Heart left ventricle (tissue), 13 donors: ENCODE data around the gene LMF2.
A peak's percentile ranks its signal among the peaks of the same experiment; 100 is the strongest.

ENCODE experiments used
- POLR2A ChIP-seq, 2 donors: fragments of 450-650 bp; IDR thresholded peaks; one replicate each; pipeline ENCODE4 v1.6.1; 2017; ENCODE audit warnings: antibody characterized with exemption in 2 of 2, mild to moderate bottlenecking in 2 of 2, moderate library complexity in 2 of 2
- TF ChIP-seq, protein P1 (sequence below), 12 donors: fragments of 200-600 bp; sonication (generic) in 4 of 12; IDR thresholded peaks; one replicate each; pipeline versions ENCODE4 v1.5.0 to v1.8.0; 2018 to 2022; ENCODE audit warnings: antibody characterized with exemption in 12 of 12, mild to moderate bottlenecking in 5 of 12
- donor health status: ischemic (EF 13 %, LVEDD 7.1; RV severe dilation, severe dysfunction).
- donor health status: DM: no; HTN: yes; CAD: no.
- donor health status: DM: no; HTN: no; CAD: no.
- donor health status: ischemic (EF 25% LVEDD 6.9; RV normal size, moderate dysfunction).
- donor health status: ischemic (EF 25% LVEDD 5.7; RV mildly dilated, moderate dysfunction).
- donor health status: ischemic (EF 35%, LVEDD 5.7; RV mildly dilated, moderate dysfunction).
- donor health status: nonischemic (EF 11% LVEDD 7.7; RV severe dilation, severe dysfunction).
- donor health status: DM: yes; HTN: yes; CAD: no.
- donor health status: PGD.
- donor health status: ischemic (EF 29% LVEDD 5.4; RV normal size, mild dysfunction).
- donor health status: nonischemic (EF 23%, LVEDD 6.1; RV moderate dilation, normal function).

DNA sequence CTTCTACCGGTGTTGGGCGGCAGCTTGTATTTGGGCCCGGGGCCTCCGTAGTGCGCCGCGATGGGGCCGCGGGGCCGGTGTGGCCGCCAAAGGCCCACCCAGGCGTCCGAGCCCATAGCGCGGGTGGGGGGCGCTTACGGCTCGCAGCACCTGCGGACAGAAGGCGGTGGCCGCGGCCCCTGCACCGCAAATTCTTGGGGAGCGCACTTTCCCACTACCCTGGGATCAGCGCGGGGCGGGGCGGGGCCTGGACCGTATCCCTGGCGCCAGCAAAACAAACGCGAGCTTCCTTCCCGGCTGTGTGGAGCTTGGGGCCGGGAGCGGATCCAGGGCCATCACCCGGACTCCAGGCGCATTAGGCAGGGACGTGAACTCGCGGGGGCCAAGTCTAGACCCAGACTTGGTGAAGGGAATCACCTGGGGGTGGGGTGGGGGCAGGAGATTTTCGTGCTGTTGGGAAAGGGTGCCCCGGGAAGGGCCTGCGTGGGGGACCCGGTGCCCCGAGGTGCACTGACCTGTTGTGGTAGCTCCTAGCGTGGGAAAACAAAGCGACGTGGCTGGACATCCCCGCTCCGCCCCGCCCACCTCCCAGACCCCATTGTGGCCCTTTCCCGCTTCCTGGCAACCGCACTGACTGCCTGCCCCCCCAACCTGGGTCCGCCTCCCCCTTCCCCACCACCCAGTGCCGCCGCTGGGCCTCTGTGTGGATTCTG, 24.6 kb upstream of the LMF2 start:
- TF ChIP-seq, protein P1, sequence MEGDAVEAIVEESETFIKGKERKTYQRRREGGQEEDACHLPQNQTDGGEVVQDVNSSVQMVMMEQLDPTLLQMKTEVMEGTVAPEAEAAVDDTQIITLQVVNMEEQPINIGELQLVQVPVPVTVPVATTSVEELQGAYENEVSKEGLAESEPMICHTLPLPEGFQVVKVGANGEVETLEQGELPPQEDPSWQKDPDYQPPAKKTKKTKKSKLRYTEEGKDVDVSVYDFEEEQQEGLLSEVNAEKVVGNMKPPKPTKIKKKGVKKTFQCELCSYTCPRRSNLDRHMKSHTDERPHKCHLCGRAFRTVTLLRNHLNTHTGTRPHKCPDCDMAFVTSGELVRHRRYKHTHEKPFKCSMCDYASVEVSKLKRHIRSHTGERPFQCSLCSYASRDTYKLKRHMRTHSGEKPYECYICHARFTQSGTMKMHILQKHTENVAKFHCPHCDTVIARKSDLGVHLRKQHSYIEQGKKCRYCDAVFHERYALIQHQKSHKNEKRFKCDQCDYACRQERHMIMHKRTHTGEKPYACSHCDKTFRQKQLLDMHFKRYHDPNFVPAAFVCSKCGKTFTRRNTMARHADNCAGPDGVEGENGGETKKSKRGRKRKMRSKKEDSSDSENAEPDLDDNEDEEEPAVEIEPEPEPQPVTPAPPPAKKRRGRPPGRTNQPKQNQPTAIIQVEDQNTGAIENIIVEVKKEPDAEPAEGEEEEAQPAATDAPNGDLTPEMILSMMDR (IDR thresholded peaks at IDR 0.05), result no peak
- peak in 1 of 2 donors; percentile 35 for TF ChIP-seq POLR2A (IDR thresholded peaks at IDR 0.05)
